ENCODE results near the gene REX1BD. TPM values are rescaled to one million over a fixed set of nuclear protein-coding genes. Genes with fewer than 3 reads are reported as not detected.

The REX1BD gene
- total and polyA plus RNA-seq, 2 of the 13 experiments (the other 11 are each of a cell fraction or from before 2014, with no cell fraction given): 7.5 to 25.4 TPM

DNA sequence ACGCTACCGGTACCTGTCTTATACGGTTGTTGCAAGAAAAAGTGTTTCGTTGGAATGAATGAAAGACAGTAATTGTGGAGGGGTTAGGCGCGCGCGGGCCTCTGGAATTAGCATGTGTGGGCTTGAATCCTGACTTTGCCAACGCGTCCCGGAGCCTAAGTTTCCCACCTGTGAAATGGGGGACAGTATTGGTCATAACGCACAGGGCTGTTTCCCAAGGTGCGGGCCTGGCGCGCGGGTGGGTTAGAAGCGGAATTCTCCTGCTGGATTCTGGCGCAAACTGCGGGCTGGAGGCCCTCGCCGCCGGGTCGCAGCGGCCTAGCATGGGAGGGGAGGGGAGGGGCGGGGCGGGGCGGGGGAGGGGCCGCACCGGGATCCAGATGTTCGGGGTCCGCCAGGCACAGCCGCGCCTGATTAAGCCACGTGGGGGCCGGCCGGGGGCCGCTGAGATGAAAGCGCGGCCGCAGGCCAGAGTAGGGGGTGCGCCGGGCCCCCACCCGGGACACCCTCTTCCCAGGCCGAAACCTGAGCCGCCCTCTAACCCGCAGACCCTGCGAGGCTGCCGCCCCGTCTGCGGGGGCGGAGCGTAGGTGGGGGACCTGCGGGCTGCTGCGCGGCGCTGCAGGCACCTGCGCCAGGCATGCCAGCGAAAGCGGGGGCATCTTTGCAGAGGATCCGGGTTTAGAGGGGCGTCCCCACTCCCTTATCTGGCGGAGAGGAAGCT is 22.9 kb downstream of the REX1BD start (continued):
- TF ChIP-seq, protein P1, sequence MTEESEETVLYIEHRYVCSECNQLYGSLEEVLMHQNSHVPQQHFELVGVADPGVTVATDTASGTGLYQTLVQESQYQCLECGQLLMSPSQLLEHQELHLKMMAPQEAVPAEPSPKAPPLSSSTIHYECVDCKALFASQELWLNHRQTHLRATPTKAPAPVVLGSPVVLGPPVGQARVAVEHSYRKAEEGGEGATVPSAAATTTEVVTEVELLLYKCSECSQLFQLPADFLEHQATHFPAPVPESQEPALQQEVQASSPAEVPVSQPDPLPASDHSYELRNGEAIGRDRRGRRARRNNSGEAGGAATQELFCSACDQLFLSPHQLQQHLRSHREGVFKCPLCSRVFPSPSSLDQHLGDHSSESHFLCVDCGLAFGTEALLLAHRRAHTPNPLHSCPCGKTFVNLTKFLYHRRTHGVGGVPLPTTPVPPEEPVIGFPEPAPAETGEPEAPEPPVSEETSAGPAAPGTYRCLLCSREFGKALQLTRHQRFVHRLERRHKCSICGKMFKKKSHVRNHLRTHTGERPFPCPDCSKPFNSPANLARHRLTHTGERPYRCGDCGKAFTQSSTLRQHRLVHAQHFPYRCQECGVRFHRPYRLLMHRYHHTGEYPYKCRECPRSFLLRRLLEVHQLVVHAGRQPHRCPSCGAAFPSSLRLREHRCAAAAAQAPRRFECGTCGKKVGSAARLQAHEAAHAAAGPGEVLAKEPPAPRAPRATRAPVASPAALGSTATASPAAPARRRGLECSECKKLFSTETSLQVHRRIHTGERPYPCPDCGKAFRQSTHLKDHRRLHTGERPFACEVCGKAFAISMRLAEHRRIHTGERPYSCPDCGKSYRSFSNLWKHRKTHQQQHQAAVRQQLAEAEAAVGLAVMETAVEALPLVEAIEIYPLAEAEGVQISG (CRISPR knock-in tag; IDR thresholded peaks at IDR 0.05): 0 out of 2 replicates have a peak, but pooled peaks have one; percentile 33
- TF ChIP-seq, protein P2, sequence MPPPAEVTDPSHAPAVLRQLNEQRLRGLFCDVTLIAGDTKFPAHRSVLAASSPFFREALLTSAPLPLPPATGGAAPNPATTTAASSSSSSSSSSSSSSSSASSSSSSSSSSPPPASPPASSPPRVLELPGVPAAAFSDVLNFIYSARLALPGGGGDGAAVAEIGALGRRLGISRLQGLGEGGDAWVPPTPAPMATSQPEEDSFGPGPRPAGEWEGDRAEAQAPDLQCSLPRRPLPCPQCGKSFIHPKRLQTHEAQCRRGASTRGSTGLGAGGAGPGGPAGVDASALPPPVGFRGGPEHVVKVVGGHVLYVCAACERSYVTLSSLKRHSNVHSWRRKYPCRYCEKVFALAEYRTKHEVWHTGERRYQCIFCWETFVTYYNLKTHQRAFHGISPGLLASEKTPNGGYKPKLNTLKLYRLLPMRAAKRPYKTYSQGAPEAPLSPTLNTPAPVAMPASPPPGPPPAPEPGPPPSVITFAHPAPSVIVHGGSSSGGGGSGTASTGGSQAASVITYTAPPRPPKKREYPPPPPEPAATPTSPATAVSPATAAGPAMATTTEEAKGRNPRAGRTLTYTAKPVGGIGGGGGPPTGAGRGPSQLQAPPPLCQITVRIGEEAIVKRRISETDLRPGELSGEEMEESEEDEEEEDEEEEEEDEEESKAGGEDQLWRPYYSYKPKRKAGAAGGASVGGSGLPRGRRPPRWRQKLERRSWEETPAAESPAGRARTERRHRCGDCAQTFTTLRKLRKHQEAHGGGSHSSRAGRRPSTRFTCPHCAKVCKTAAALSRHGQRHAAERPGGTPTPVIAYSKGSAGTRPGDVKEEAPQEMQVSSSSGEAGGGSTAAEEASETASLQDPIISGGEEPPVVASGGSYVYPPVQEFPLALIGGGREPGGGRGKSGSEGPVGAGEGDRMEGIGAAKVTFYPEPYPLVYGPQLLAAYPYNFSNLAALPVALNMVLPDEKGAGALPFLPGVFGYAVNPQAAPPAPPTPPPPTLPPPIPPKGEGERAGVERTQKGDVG (CRISPR knock-in tag; IDR thresholded peaks at IDR 0.05; ENCODE audit: borderline replicate concordance): no peak
- TF ChIP-seq STAT5B (CRISPR knock-in tag; IDR thresholded peaks at IDR 0.05): no peak
- TF ChIP-seq NFYC (CRISPR knock-in tag; IDR thresholded peaks at IDR 0.05): no peak
- TF ChIP-seq, protein P3, sequence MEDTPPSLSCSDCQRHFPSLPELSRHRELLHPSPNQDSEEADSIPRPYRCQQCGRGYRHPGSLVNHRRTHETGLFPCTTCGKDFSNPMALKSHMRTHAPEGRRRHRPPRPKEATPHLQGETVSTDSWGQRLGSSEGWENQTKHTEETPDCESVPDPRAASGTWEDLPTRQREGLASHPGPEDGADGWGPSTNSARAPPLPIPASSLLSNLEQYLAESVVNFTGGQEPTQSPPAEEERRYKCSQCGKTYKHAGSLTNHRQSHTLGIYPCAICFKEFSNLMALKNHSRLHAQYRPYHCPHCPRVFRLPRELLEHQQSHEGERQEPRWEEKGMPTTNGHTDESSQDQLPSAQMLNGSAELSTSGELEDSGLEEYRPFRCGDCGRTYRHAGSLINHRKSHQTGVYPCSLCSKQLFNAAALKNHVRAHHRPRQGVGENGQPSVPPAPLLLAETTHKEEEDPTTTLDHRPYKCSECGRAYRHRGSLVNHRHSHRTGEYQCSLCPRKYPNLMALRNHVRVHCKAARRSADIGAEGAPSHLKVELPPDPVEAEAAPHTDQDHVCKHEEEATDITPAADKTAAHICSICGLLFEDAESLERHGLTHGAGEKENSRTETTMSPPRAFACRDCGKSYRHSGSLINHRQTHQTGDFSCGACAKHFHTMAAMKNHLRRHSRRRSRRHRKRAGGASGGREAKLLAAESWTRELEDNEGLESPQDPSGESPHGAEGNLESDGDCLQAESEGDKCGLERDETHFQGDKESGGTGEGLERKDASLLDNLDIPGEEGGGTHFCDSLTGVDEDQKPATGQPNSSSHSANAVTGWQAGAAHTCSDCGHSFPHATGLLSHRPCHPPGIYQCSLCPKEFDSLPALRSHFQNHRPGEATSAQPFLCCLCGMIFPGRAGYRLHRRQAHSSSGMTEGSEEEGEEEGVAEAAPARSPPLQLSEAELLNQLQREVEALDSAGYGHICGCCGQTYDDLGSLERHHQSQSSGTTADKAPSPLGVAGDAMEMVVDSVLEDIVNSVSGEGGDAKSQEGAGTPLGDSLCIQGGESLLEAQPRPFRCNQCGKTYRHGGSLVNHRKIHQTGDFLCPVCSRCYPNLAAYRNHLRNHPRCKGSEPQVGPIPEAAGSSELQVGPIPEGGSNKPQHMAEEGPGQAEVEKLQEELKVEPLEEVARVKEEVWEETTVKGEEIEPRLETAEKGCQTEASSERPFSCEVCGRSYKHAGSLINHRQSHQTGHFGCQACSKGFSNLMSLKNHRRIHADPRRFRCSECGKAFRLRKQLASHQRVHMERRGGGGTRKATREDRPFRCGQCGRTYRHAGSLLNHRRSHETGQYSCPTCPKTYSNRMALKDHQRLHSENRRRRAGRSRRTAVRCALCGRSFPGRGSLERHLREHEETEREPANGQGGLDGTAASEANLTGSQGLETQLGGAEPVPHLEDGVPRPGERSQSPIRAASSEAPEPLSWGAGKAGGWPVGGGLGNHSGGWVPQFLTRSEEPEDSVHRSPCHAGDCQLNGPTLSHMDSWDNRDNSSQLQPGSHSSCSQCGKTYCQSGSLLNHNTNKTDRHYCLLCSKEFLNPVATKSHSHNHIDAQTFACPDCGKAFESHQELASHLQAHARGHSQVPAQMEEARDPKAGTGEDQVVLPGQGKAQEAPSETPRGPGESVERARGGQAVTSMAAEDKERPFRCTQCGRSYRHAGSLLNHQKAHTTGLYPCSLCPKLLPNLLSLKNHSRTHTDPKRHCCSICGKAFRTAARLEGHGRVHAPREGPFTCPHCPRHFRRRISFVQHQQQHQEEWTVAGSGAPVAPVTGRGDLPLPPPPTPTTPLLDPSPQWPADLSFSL (CRISPR knock-in tag; IDR thresholded peaks at IDR 0.05): no peak
- TF ChIP-seq ZNF607 (CRISPR knock-in tag; IDR thresholded peaks at IDR 0.05; ENCODE audit: borderline replicate concordance): no peak
- TF ChIP-seq NFIB (CRISPR knock-in tag; IDR thresholded peaks at IDR 0.05; ENCODE audit: borderline replicate concordance): no peak
- TF ChIP-seq MEF2D (CRISPR knock-in tag; IDR thresholded peaks at IDR 0.05): no peak
- TF ChIP-seq, protein P4, sequence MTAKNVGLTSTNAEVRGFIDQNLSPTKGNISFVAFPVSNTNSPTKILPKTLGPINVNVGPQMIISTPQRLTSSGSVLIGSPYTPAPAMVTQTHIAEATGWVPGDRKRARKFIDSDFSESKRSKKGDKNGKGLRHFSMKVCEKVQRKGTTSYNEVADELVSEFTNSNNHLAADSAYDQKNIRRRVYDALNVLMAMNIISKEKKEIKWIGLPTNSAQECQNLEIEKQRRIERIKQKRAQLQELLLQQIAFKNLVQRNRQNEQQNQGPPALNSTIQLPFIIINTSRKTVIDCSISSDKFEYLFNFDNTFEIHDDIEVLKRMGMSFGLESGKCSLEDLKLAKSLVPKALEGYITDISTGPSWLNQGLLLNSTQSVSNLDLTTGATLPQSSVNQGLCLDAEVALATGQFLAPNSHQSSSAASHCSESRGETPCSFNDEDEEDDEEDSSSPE (CRISPR knock-in tag; IDR thresholded peaks at IDR 0.05): no peak
- no peak for TF ChIP-seq YEATS2 (CRISPR knock-in tag; IDR thresholded peaks at IDR 0.05; ENCODE audit: borderline replicate concordance)
- peak; percentile 28; the same call in 1 of the 2 replicates for TF ChIP-seq GATAD2A (CRISPR knock-in tag; IDR thresholded peaks at IDR 0.05)
- no peak for TF ChIP-seq ZNF20 (CRISPR knock-in tag; IDR thresholded peaks at IDR 0.05)
- TF ChIP-seq, protein P5, sequence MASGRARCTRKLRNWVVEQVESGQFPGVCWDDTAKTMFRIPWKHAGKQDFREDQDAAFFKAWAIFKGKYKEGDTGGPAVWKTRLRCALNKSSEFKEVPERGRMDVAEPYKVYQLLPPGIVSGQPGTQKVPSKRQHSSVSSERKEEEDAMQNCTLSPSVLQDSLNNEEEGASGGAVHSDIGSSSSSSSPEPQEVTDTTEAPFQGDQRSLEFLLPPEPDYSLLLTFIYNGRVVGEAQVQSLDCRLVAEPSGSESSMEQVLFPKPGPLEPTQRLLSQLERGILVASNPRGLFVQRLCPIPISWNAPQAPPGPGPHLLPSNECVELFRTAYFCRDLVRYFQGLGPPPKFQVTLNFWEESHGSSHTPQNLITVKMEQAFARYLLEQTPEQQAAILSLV (CRISPR knock-in tag; IDR thresholded peaks at IDR 0.05; ENCODE audit: borderline replicate concordance): no peak
- no peak for TF ChIP-seq KMT2B (CRISPR knock-in tag; IDR thresholded peaks at IDR 0.05)
